Fibroblast of lung (primary cell): ENCODE measurements around the gene SCAMP3.

Experiments used
- CTCF ChIP-seq, 2 donors: IDR thresholded peaks in 1 of 2; conservative IDR thresholded peaks in 1 of 2; 1 replicate in 1 of 2; 2 replicates in 1 of 2; pipeline ENCODE4 v1.5.1; 2011 to 2012; ENCODE audit warnings: low read length in 2 of 2, control low read depth in 1 of 2, inconsistent platforms in 1 of 2, low read depth in 1 of 2, mild to moderate bottlenecking in 1 of 2
- EZH2 ChIP-seq: IDR thresholded peaks from 2 replicates; pipeline ENCODE4 v1.5.1; 2012; ENCODE audit warnings: low read length, control low read depth, mild to moderate bottlenecking; ENCODE audit errors: missing control alignments

DNA sequence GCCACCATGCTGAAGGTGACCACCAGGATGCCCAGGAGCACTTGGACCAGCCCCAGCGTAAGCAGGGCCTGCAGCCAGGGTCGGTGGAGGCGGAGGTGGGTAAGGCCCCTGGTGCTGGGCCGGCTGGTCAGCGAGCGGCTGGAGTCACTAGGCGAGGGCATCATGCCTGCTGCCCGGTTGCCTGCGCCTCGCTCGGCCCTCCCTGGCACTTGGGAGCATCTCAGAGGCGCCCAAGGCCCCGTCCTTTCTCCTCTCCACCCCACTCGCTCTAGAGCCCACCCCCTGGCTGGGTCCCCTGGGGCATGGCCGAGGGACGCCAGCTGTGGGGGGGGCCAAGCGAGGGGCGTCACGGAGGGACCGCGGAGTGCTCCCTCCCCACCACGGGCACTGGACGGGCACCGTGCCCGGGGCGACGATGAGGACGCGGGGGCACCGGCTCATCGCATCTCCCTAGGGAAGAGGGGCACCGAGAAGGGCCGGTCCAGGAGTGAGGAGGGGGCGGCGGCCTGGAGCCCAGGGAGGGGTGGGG, 7.4 kb downstream of the SCAMP3 start:
- TF ChIP-seq CTCF (conservative IDR thresholded peaks at IDR 0.05 in 1 of 2, IDR thresholded peaks at IDR 0.05 in 1 of 2; ENCODE audit: low read depth in 1 of 2, low read length in 2 of 2) (no peak), EZH2 (no peak)
